WERI-Rb-1 (cell line): ENCODE data around the gene SFT2D3.

Source experiments
- DNase-seq: peaks from one replicate; pipeline ENCODE4 v3.0.0-alpha.2; 2020
- H3K27ac ChIP-seq: fragments of 250-450 bp; sonication (Bioruptor Pico); 2 replicates; pipeline ENCODE4 v1.5.1; 2020; ENCODE audit warnings: mild to moderate bottlenecking, moderate library complexity
- H3K27me3 ChIP-seq: fragments of 250-450 bp; sonication (Bioruptor Pico); 2 replicates; pipeline ENCODE4 v1.5.1; 2021; ENCODE audit warnings: mild to moderate bottlenecking, low read depth, moderate library complexity; ENCODE audit not compliant: insufficient read depth, severe bottlenecking
- H3K36me3 ChIP-seq: fragments of 250-450 bp; sonication (Bioruptor Pico); 2 replicates; pipeline ENCODE4 v1.5.1; 2020; ENCODE audit warnings: mild to moderate bottlenecking, moderate library complexity
- H3K4me3 ChIP-seq: 2 replicates; pipeline ENCODE4 v1.5.1; 2011; ENCODE audit warnings: low read depth, mild to moderate bottlenecking, control low read depth, low read length
- H3K9me3 ChIP-seq: fragments of 250-450 bp; sonication (Bioruptor Pico); 2 replicates; pipeline ENCODE4 v1.5.1; 2021; ENCODE audit warnings: mild to moderate bottlenecking, moderate library complexity; ENCODE audit not compliant: severe bottlenecking
- CTCF ChIP-seq: IDR thresholded peaks from 2 replicates; pipeline ENCODE4 v1.5.1; 2011; ENCODE audit warnings: low read depth, mild to moderate bottlenecking, control low read depth, inconsistent platforms, low read length

Gene SFT2D3

GRCh38 chr2:127722807-127723206, 21.5 kb downstream of the SFT2D3 start:
- H3K27me3 ChIP-seq: no peaks in the 10 kb centered on the region
- no peak for TF ChIP-seq CTCF

GRCh38 chr2:127726158-127726880, 25.0 kb downstream of the SFT2D3 start:
- H3K4me3 ChIP-seq: no peak overlapping the region
- H3K27me3 ChIP-seq: no peaks in the 10 kb centered on the region
- TF ChIP-seq CTCF: no peak
- H3K9me3 ChIP-seq: no peaks in the 10 kb centered on the region
- peaks cover 37% of the 10 kb centered on the region for H3K36me3 ChIP-seq
- no peak overlapping the region for H3K27ac ChIP-seq
- DNase-seq: no peak

More at GRCh38 chr2:127722807-127723206, 21.5 kb downstream of the SFT2D3 start:
- Histone ChIP-seq H3K4me3 (no peak overlapping the region), H3K36me3 (peaks cover 71% of the 10 kb centered on the region), H3K9me3 (no peaks in the 10 kb centered on the region), H3K27ac (no peak overlapping the region)
- DNase-seq: no peak

GRCh38 chr2:127733113-127733815, 32.0 kb downstream of the SFT2D3 start:
- TF ChIP-seq CTCF: no peak
- H3K27me3 ChIP-seq: no peaks in the 10 kb centered on the region
- no peak for DNase-seq
- no peak overlapping the region for H3K4me3 ChIP-seq
- no peaks in the 10 kb centered on the region for H3K9me3 ChIP-seq
- peaks cover 20% of the 10 kb centered on the region for H3K36me3 ChIP-seq
- no peak overlapping the region for H3K27ac ChIP-seq

- H3K27me3 ChIP-seq: no peaks in the 10 kb centered on the region
- no peak overlapping the region for H3K27ac ChIP-seq
- H3K36me3 ChIP-seq: peaks cover 20% of the 10 kb centered on the region
- TF ChIP-seq CTCF: no peak
- H3K4me3 ChIP-seq: no peak overlapping the region
- no peak for DNase-seq
- H3K9me3 ChIP-seq: no peaks in the 10 kb centered on the region
Observed at GRCh38 chr2:127733816-127734537, 32.7 kb downstream of the SFT2D3 start.

GRCh38 chr2:127735044-127735443, 33.7 kb downstream of the SFT2D3 start:
- Histone ChIP-seq H3K4me3 (no peak overlapping the region), H3K9me3 (no peaks in the 10 kb centered on the region), H3K27ac (no peak overlapping the region), H3K36me3 (peaks cover 25% of the 10 kb centered on the region), H3K27me3 (no peaks in the 10 kb centered on the region)
- DNase-seq: no peak
- no peak for TF ChIP-seq CTCF
